K562 (cell line): ENCODE measurements around the gene NLRX1. TPM values are rescaled to one million over a fixed set of nuclear protein-coding genes. Genes with fewer than 3 reads are reported as not detected.

Experiments
- ATF3 ChIP-seq, 2 experiments: fragments of 450-650 bp in 1 of 2; sonication (generic) in 1 of 2; formaldehyde crosslinking in 1 of 2; IDR thresholded peaks in 1 of 2; conservative IDR thresholded peaks in 1 of 2; 2 replicates each; pipeline versions ENCODE4 v1.6.1 to v1.8.1; 2016 to 2023; ENCODE audit warnings: mild to moderate bottlenecking in 2 of 2, moderate library complexity in 2 of 2, inconsistent platforms in 1 of 2, missing genetic modification reagents in 1 of 2
- BHLHE40 ChIP-seq: IDR thresholded peaks from 2 replicates; pipeline ENCODE4 v1.6.1; 2011; ENCODE audit warnings: low read length, improper control_type of control experiment
- CEBPG ChIP-seq, 3 experiments: fragments of 200-800 bp in 1 of 3; sonication (Bioruptor generic) in 1 of 3; sonication (generic) in 1 of 3; formaldehyde crosslinking in 1 of 3; IDR thresholded peaks in 2 of 3; conservative IDR thresholded peaks in 1 of 3; 2 replicates each; pipeline versions ENCODE4 v1.6.1 to v1.8.0; 2016 to 2022; ENCODE audit warnings: missing compliant biosample characterization in 2 of 3, missing genetic modification characterization in 2 of 3, mild to moderate bottlenecking in 1 of 3, missing genetic modification reagents in 1 of 3
- EZH2 ChIP-seq: IDR thresholded peaks from 2 replicates; pipeline ENCODE4 v1.6.1; 2012; ENCODE audit warnings: low read depth, mild to moderate bottlenecking, inconsistent platforms, low read length, borderline replicate concordance
- HBP1 ChIP-seq: fragments of 450-650 bp; formaldehyde crosslinking; IDR thresholded peaks from 2 replicates; pipeline ENCODE4 v1.4.0; 2022; ENCODE audit warnings: missing genetic modification characterization
- NEUROD1 ChIP-seq: fragments of 150-350 bp; IDR thresholded peaks from 2 replicates; pipeline ENCODE4 v1.6.1; 2014; ENCODE audit warnings: borderline replicate concordance, low read length, low read depth; ENCODE audit not compliant: partially characterized antibody
- SMAD2 ChIP-seq: fragments of 150-350 bp; IDR thresholded peaks from 2 replicates; pipeline ENCODE4 v1.6.1; 2014; ENCODE audit warnings: low read depth, mild to moderate bottlenecking, low read length
- SRSF9 ChIP-seq: fragments of 200-400 bp; formaldehyde crosslinking; IDR thresholded peaks from 2 replicates; pipeline ENCODE4 v1.6.1; 2017; ENCODE audit warnings: low read depth, low read length, borderline replicate concordance
- STAT6 ChIP-seq: sonication (generic); formaldehyde crosslinking; IDR thresholded peaks from 2 replicates; pipeline ENCODE4 v1.8.1; 2023; ENCODE audit warnings: mild to moderate bottlenecking, missing genetic modification reagents
- TAF7 ChIP-seq: fragments of 450-650 bp; IDR thresholded peaks from 2 replicates; pipeline ENCODE4 v1.6.1; 2016; ENCODE audit warnings: missing genetic modification characterization, missing compliant biosample characterization
- ZNF143 ChIP-seq: sonication (generic); formaldehyde crosslinking; IDR thresholded peaks from 2 replicates; pipeline ENCODE4 v1.9.0; 2022; ENCODE audit warnings: mild to moderate bottlenecking, missing genetic modification reagents
- ZNF696 ChIP-seq: fragments of 250-450 bp; sonication (Bioruptor Pico); conservative IDR thresholded peaks from 2 replicates; pipeline ENCODE4 v1.4.0; 2020; ENCODE audit warnings: mild to moderate bottlenecking, moderate library complexity
- polyA plus RNA-seq, 8 experiments: library from polyadenylated mRNA; depleted of rRNA in 4 of 8; stranded (reverse) in 5 of 8; unstranded in 3 of 8; fragments of >200 nt; fragmentation: Nextera tagmentation in 2 of 8; fragmentation: Illumina TruSeq in 1 of 8; extraction: Ambion mirVana in 2 of 8; extraction: Trizol in 1 of 8; gene quantifications; 2 replicates each; pipeline versions ENCODE4 v1.2.1 to v1.2.3, GENCODE V29; 2011 to 2014; ENCODE audit warnings: inconsistent platforms in 1 of 8, missing spikeins in 1 of 8
- total RNA-seq, 7 experiments: library from RNA; depleted of rRNA in 6 of 7; stranded (reverse); fragments of >200 nt in 6 of 7; fragmentation: Illumina TruSeq in 2 of 7; extraction: Trizol in 2 of 7; gene quantifications; 2 replicates each; pipeline versions ENCODE4 v1.2.1 to v1.2.3, GENCODE V29; 2011 to 2021; ENCODE audit warnings: low replicate concordance in 1 of 7
- TF ChIP-seq, protein P1 (sequence below): IDR thresholded peaks from 2 replicates; pipeline ENCODE4 v1.6.1; 2011; ENCODE audit warnings: borderline replicate concordance, low read depth, mild to moderate bottlenecking, moderate library complexity, low read length; ENCODE audit not compliant: insufficient read depth, poor library complexity, severe bottlenecking
- TF ChIP-seq, protein P2 (sequence below): sonication (generic); formaldehyde crosslinking; IDR thresholded peaks from 2 replicates; pipeline ENCODE4 v1.8.0; 2022; ENCODE audit warnings: mild to moderate bottlenecking, missing genetic modification reagents

NLRX1 gene
- total and polyA plus RNA-seq, 9 of the 15 experiments (the other 6 are each of a cell fraction or from before 2014, with no cell fraction given): 0.04 to 2.3 (median 0.69) TPM

- TF ChIP-seq ATF3 (IDR thresholded peaks at IDR 0.05): no peak
- TF ChIP-seq ATF3 (CRISPR knock-in tag; conservative IDR thresholded peaks at IDR 0.05): no peak
- no peak for TF ChIP-seq ZNF143 (CRISPR knock-in tag)
- TF ChIP-seq, protein P1, sequence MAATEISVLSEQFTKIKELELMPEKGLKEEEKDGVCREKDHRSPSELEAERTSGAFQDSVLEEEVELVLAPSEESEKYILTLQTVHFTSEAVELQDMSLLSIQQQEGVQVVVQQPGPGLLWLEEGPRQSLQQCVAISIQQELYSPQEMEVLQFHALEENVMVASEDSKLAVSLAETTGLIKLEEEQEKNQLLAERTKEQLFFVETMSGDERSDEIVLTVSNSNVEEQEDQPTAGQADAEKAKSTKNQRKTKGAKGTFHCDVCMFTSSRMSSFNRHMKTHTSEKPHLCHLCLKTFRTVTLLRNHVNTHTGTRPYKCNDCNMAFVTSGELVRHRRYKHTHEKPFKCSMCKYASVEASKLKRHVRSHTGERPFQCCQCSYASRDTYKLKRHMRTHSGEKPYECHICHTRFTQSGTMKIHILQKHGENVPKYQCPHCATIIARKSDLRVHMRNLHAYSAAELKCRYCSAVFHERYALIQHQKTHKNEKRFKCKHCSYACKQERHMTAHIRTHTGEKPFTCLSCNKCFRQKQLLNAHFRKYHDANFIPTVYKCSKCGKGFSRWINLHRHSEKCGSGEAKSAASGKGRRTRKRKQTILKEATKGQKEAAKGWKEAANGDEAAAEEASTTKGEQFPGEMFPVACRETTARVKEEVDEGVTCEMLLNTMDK: no peak
- peak; percentile 97 for TF ChIP-seq BHLHE40
- TF ChIP-seq ZNF696 (CRISPR knock-in tag): no peak
- no peak for TF ChIP-seq NEUROD1
- TF ChIP-seq, protein P2, sequence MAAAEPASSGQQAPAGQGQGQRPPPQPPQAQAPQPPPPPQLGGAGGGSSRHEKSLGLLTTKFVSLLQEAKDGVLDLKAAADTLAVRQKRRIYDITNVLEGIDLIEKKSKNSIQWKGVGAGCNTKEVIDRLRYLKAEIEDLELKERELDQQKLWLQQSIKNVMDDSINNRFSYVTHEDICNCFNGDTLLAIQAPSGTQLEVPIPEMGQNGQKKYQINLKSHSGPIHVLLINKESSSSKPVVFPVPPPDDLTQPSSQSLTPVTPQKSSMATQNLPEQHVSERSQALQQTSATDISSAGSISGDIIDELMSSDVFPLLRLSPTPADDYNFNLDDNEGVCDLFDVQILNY (CRISPR knock-in tag): peak; percentile 90; the same call in 1 of the 2 replicates
- no peak for TF ChIP-seq SRSF9
- no peak for TF ChIP-seq EZH2
- TF ChIP-seq HBP1 (CRISPR knock-in tag): no peak
- no peak for TF ChIP-seq CEBPG (CRISPR knock-in tag; IDR thresholded peaks at IDR 0.05)
- TF ChIP-seq CEBPG (tag; conservative IDR thresholded peaks at IDR 0.05 in 1 of 2, IDR thresholded peaks at IDR 0.05 in 1 of 2): no peak
- no peak for TF ChIP-seq TAF7 (tag)
- 0 out of 2 replicates have a peak, but pooled peaks have one; percentile 27 for TF ChIP-seq STAT6 (CRISPR knock-in tag)
- no peak for TF ChIP-seq SMAD2
Observed at GRCh38 chr11:119121008-119121810, 47.3 kb upstream of the NLRX1 start, which contains the start of gene HINFP (continued).
